Rectal smooth muscle tissue (tissue), 1 donor: ENCODE data around the gene IFIT5.
"Not testable (repeated sequence)": the region's sequence is repeated elsewhere in the genome, so short reads cannot be mapped to it uniquely, and the experiment has no call there.

Source experiments
- H3K27ac ChIP-seq: one replicate; pipeline ENCODE4 v1.7.0; 2013; ENCODE audit warnings: low read depth, low read length, inconsistent platforms
- H3K27me3 ChIP-seq: one replicate; pipeline ENCODE4 v1.7.0; 2013; ENCODE audit warnings: low read length; ENCODE audit not compliant: control insufficient read depth, insufficient read depth
- H3K36me3 ChIP-seq: one replicate; pipeline ENCODE4 v1.7.0; 2013; ENCODE audit warnings: low read length; ENCODE audit not compliant: control insufficient read depth, insufficient read depth
- H3K4me1 ChIP-seq: one replicate; pipeline ENCODE4 v1.7.0; 2013; ENCODE audit warnings: low read length; ENCODE audit not compliant: control insufficient read depth, insufficient read depth
- H3K4me3 ChIP-seq: one replicate; pipeline ENCODE4 v1.7.0; 2013; ENCODE audit warnings: low read length
- H3K9ac ChIP-seq: one replicate; pipeline ENCODE4 v1.7.0; 2013; ENCODE audit warnings: low read length

IFIT5 gene

DNA sequence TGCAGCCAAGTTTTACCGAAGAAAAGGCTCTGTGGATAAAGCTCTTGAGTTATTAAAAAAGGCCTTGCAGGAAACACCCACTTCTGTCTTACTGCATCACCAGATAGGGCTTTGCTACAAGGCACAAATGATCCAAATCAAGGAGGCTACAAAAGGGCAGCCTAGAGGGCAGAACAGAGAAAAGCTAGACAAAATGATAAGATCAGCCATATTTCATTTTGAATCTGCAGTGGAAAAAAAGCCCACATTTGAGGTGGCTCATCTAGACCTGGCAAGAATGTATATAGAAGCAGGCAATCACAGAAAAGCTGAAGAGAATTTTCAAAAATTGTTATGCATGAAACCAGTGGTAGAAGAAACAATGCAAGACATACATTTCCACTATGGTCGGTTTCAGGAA is 11.3 kb upstream of the IFIT5 start:
- Histone ChIP-seq H3K4me1 (no peaks in the 10 kb centered on the region), H3K27me3 (no peaks in the 10 kb centered on the region), H3K4me3 (no peak overlapping the region), H3K27ac (no peak overlapping the region), H3K36me3 (no peaks in the 10 kb centered on the region), H3K9ac (no peak overlapping the region)

DNA sequence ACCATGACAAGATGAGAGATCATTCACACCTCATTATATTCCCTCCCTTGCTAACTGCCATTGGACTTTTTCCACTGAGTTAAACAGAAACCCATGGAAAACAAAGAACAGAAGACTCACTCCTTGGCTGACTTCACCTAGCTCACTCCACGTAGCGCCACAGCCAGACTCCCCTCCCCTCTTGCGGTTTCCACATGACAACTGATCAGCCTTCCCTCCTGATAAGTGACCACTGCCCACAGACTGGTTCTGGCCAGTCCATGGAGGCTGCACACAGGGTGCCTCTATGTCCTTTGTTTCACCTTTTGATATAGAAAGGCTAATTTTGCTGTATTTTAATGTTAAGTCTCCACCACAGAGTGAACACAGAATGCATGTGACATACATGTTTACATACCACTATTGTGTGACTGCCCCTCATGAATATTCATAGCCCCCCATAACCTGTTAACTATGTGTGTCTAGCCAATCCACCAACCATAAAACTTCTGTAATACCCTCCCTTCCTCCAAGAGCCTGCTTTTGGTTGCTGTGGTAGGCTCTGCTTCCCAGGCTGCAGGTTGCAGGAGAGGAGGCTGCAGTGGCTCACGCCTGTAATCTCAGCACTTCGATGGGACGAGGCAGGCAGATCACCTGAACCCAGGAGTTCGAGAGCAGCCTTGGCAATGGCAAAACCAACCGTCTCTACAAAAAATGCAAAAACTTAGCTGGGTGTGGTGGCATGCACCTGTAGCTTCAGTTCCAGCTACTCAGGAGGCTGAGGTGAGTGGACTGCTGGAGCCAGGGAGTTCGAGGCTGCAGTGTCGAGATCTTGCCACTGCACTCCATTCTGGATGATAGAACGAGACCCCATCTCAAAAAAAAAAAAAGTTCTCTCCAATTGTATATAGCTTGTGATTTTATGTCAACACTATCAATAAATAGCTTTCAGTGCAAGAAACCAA is 10.0 kb upstream of the IFIT5 start:
- H3K27ac ChIP-seq = no peak overlapping the region
- H3K4me1 ChIP-seq = no peaks in the 10 kb centered on the region
- H3K4me3 ChIP-seq = no peak overlapping the region
- H3K9ac ChIP-seq = no peak overlapping the region
- H3K36me3 ChIP-seq = no peaks in the 10 kb centered on the region
- H3K27me3 ChIP-seq = no peaks in the 10 kb centered on the region

DNA sequence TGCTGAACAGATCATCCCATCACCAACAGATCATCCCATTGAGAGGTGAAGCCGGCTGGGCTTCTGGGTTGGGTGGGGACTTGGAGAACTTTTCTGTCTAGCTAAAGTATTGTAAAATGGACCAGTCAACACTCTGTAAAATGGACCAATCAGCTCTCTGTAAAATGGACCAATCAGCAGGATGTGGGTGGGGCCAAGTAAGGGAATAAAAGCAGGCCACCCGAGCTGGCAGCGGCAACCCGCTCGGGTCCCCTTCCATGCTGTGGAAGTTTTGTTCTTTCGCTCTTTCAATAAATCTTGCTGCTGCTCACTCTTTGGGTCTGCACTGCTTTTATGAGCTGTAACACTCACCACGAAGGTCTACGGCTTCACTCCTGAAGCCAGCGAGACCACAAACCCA is 8.2 kb upstream of the IFIT5 start:
- not testable (repeated sequence) for H3K36me3 ChIP-seq, H3K4me3 ChIP-seq, H3K4me1 ChIP-seq, H3K27me3 ChIP-seq, H3K9ac ChIP-seq, H3K27ac ChIP-seq

DNA sequence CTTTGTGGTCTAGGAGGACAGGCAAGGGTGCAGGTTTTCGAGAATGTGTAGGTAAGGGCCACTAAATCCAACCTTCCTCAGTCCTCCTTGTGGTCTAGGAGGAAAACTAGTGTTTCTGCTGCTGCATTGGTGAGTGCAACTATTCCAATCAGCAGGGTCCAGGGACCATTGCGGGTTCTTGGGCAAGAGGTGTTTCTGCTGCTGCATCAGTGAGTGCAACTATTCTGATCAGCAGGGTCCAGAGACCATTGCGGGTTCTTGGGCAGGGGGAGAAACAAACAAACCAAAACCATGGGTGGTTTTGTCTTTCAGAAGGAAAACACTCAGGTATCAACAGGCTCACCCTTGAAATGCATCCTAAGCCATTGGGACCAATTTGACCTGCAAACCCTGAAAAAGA is 6.6 kb upstream of the IFIT5 start:
- not testable (repeated sequence) for H3K4me1 ChIP-seq, H3K36me3 ChIP-seq, H3K9ac ChIP-seq, H3K27me3 ChIP-seq, H3K27ac ChIP-seq, H3K4me3 ChIP-seq

DNA sequence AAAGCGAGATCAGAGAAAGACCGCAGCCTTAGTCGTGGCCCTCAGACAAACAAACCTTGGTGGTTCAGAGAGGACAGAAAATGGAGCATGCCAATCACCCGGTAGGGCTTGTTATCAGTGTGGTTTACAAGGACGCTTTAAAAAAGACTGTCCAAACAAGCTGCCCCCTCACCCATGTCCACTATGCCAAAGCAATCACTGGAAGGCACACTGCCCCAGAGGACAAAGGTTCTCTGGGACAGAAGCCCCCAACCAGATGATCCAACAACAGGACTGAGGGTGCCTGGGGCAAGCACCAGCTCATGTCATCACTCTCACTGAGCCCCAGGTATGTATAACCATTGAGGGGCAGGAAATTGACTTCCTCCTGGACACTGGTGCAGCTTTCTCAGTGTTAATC is 5.1 kb upstream of the IFIT5 start:
- H3K4me1 ChIP-seq, H3K9ac ChIP-seq, H3K27ac ChIP-seq, H3K4me3 ChIP-seq, H3K36me3 ChIP-seq, H3K27me3 ChIP-seq: not testable (repeated sequence)

DNA sequence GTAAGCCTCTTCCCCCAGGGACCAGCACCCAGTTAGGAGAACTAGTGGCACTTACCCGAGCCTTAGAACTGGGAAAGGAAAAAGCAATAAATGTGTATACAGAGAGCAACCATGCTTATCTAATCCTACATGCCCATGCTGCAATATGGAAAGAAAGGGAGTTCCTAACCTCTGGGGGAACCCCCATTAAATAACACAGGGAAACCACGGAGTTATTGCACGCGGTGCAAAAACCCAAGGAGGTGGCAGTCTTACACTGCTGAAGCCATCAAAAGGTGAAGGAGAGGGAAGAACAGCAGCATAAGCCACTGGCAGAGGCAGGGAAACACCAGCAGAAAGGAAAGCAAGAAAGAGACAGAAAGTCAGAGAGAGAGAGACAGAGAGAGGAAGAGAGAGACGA is 3.8 kb upstream of the IFIT5 start:
- not testable (repeated sequence) for H3K4me3 ChIP-seq, H3K27ac ChIP-seq

DNA sequence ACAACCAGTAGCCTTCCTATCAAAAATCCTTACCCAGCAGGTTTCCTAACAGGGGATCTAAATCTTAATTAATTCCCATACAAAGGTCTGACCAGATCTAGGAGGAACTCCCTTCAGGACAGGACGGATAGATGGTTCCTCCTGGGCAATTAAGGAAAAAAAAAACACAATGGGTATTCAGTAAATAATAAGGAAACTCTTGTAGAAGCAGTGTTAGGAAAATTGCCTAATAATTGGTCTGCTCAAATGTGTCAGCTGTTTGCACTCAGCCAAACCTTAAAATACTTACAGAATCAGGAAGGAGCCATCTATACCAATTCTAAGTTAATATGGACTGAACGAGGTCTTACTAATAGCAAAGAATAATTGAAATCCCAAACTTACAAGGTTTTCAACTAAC is 3.2 kb upstream of the IFIT5 start:
- H3K4me3 ChIP-seq, H3K4me1 ChIP-seq, H3K27me3 ChIP-seq, H3K27ac ChIP-seq, H3K36me3 ChIP-seq, H3K9ac ChIP-seq: not testable (repeated sequence)

More for the DNA sequence above, 3.8 kb upstream of the IFIT5 start:
- not testable (repeated sequence) for H3K9ac ChIP-seq, H3K36me3 ChIP-seq, H3K27me3 ChIP-seq, H3K4me1 ChIP-seq

DNA sequence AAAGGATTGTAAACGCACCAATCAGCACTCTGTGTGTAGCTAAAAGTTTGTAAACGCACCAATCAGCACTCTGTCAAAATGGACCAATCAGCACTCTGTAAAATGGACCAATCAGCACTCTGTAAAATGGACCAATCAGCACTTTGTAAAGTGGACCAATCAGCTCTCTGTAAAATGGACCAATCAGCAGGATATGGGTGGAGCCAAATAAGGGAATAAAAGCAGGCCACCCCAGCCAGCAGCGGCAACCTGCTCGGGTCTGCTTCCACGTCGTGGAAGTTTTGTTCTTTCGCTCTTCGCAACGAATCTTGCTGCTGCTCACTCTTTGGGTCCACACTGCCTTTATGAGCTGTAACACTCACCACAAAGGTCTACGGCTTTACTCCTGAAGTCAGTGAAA is 2.1 kb upstream of the IFIT5 start:
- not testable (repeated sequence) for H3K9ac ChIP-seq, H3K36me3 ChIP-seq, H3K4me3 ChIP-seq, H3K27ac ChIP-seq, H3K27me3 ChIP-seq, H3K4me1 ChIP-seq

DNA sequence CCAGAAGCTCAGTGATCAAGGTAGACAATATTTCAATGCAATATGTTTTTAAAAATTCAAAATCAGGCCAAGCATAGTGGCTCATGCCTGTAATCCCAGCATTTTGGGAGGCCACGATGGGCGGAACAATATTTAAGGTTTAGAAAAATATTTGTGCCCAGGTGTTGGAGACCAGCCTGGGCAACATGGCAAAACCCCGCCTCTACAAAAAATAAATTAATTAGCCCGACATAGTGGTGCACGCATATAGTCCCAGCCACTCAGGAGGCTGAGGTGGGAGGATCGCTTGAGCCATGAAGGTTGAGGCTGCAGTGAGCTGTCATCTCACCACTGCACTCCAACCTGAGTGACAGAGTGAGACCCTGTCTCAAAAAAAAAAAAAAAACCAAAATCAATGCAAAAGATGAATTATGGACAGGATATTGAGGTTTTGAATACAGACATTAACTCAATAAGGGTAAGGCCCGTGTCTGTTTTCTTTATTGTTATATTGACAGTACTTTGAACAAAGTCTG is 913 bp upstream of the IFIT5 start:
- peak overlapping the region; percentile 78 for H3K4me3 ChIP-seq
- no peak overlapping the region for H3K9ac ChIP-seq
- H3K27ac ChIP-seq = peak overlapping the region; percentile 90
- peaks cover 3% of the 10 kb centered on the region for H3K36me3 ChIP-seq
- no peaks in the 10 kb centered on the region for H3K27me3 ChIP-seq
- H3K4me1 ChIP-seq = peaks cover 7% of the 10 kb centered on the region

DNA sequence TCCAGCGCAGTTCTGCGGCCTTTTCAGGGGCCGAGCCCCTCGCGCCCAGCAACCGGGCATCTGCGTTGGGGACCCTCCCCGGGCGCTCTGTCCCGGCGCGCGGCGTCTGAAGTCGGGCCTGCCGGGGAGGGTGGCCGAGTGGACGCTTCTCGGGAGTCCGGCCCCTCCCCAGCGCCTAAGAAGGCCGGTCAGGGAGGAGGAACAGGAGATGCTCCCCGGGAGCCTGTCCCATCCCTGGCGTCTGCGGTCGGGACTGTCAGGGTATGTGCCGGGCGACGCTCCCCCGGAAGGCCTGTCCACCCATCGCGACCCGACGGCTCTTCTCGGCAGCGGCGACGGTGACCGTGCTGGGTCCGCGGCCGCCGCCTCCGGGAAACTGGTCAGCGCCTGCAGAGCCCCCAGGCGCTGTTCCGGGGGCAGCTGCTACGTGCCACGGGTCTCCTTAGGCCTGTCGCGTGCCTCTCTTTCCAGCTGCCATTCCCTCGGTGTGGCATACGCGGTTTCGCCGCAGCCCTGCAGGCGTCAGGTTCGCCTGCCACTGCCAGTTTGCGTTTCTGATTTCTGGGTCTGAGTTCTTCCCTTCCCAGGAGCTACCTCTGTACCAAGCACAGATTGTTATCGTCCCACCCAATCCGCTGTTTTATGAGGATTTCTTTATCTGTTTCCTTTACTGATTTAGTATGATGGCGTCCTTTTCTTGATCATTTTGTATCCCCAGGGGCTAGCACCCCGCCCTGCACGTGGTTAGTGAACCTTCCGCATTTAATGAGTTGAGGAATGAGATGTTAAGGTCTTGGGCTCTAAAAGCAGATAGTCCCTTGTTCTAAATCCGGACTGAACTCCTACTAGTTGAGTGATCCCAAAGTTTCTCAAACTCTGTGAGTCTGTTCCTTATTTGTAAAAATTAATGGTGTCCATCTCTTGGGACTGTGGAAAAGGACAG is 782 bp downstream of the IFIT5 start:
- Histone ChIP-seq H3K4me1 (peaks cover 7% of the 10 kb centered on the region), H3K27me3 (no peaks in the 10 kb centered on the region), H3K27ac (peak overlapping the region; percentile 90), H3K4me3 (peak overlapping the region; percentile 78), H3K9ac (peak overlapping the region; percentile 68), H3K36me3 (peaks cover 3% of the 10 kb centered on the region)

DNA sequence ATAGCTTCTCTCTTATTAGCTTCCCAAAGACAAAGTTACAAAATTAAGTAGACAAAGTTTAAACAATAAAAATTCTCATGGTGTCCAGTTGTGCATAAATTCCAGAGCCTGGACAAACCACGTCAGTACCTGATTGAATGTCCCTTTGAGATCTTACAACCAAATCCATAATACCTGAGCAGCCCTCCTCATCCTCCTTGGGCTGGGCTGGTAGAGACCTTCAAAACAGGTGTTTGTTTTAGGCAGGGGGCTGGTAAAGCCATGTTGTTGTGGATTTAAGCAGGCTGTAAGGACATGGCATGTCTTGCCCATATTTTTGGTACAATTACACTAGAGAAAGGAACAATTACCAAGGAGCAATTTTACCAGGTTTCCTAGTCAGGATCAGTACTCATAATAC is 2.1 kb downstream of the IFIT5 start:
- no peak overlapping the region for H3K27ac ChIP-seq
- H3K36me3 ChIP-seq = peaks cover 3% of the 10 kb centered on the region
- no peak overlapping the region for H3K4me3 ChIP-seq
- H3K27me3 ChIP-seq = no peaks in the 10 kb centered on the region
- no peak overlapping the region for H3K9ac ChIP-seq
- H3K4me1 ChIP-seq = peaks cover 7% of the 10 kb centered on the region

DNA sequence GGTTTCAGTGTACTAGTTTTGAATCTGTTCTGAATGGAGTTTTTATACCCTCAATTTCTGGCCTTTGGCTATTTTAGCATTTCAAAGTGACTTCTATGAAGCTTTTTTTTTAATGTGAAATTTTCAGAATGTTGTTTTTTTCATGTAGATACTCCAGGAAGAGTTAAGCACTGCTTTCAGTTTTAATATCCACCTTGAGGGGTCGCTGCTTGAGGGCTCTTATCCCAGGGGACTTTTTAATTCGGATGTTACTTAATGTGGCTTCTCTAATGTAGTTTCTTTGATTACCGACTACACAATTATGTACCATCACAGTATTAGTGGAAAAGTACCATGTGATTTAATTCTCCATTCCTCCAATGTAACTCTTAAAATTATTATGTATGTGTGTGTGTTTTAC is 5.2 kb downstream of the IFIT5 start:
- H3K9ac ChIP-seq = no peak overlapping the region
- H3K27ac ChIP-seq = no peak overlapping the region
- no peaks in the 10 kb centered on the region for H3K27me3 ChIP-seq
- H3K4me3 ChIP-seq = no peak overlapping the region
- H3K36me3 ChIP-seq = peaks cover 3% of the 10 kb centered on the region
- peaks cover 3% of the 10 kb centered on the region for H3K4me1 ChIP-seq
